GM23338 (cell line): ENCODE measurements around the gene ATP2A3. TPM values are rescaled to one million over a fixed set of nuclear protein-coding genes. Genes with fewer than 3 reads are reported as not detected.

ENCODE experiments used
- ATAC-seq: fragments of 200-7000 bp; cut with Tn5 transposase; 3 replicates; pipeline ENCODE4 v1.9.1; 2020
- DNase-seq: peaks from one replicate; pipeline ENCODE4 v3.0.0-alpha.2; 2015; ENCODE audit warnings: low spot score
- H2AFZ ChIP-seq: fragments of 200-600 bp; sonication (generic); 2 replicates; pipeline ENCODE4 v1.8.0; 2016; ENCODE audit warnings: antibody characterized with exemption, mild to moderate bottlenecking, moderate library complexity
- H3F3A ChIP-seq: fragments of 200-600 bp; sonication (generic); replicated peaks from 2 replicates; pipeline ENCODE4 v1.8.0; 2017; ENCODE audit warnings: antibody characterized with exemption, mixed run types, low read depth
- H3K27ac ChIP-seq: fragments of 200-600 bp; sonication (generic); 2 replicates; pipeline ENCODE4 v1.6.1; 2016; ENCODE audit warnings: low read depth
- H3K27me3 ChIP-seq: fragments of 200-600 bp; sonication (generic); 2 replicates; pipeline ENCODE4 v1.8.0; 2016; ENCODE audit warnings: mild to moderate bottlenecking, mixed run types, moderate library complexity; ENCODE audit not compliant: insufficient read depth
- H3K36me3 ChIP-seq: fragments of 200-600 bp; sonication (generic); 2 replicates; pipeline ENCODE4 v1.8.0; 2016; ENCODE audit warnings: mild to moderate bottlenecking; ENCODE audit not compliant: insufficient read depth
- H3K4me1 ChIP-seq: fragments of 200-600 bp; sonication (generic); 2 replicates; pipeline ENCODE4 v1.8.0; 2016; ENCODE audit warnings: mild to moderate bottlenecking, moderate library complexity; ENCODE audit not compliant: insufficient read depth
- H3K4me2 ChIP-seq: fragments of 200-600 bp; sonication (generic); 2 replicates; pipeline ENCODE4 v1.7.1; 2017; ENCODE audit warnings: mixed run types
- H3K4me3 ChIP-seq: fragments of 200-600 bp; sonication (generic); 2 replicates; pipeline ENCODE4 v1.6.1; 2016; ENCODE audit warnings: mixed run types
- H3K79me2 ChIP-seq: fragments of 200-600 bp; sonication (generic); replicated peaks from 2 replicates; pipeline ENCODE4 v1.8.0; 2017; ENCODE audit warnings: mild to moderate bottlenecking; ENCODE audit not compliant: insufficient read depth
- H3K9me2 ChIP-seq: fragments of 200-600 bp; sonication (generic); 2 replicates; pipeline ENCODE4 v1.8.0; 2017; ENCODE audit not compliant: insufficient read depth
- H4K20me1 ChIP-seq: fragments of 200-600 bp; sonication (generic); replicated peaks from 2 replicates; pipeline ENCODE4 v1.8.0; 2017; ENCODE audit warnings: mild to moderate bottlenecking; ENCODE audit not compliant: insufficient read depth
- H3K27ac Mint-ChIP-seq: 2 replicates; pipeline ENCODE4 v1.8.0; 2020; ENCODE audit warnings: inconsistent platforms, mild to moderate bottlenecking, moderate library complexity, mixed read lengths
- H3K27me3 Mint-ChIP-seq: 3 replicates; pipeline ENCODE4 v1.8.0; 2022; ENCODE audit warnings: low read depth, mild to moderate bottlenecking, moderate library complexity, mixed read lengths, inconsistent platforms; ENCODE audit not compliant: insufficient read depth, poor library complexity
- H3K36me3 Mint-ChIP-seq: 3 replicates; pipeline ENCODE4 v1.8.0; 2021; ENCODE audit warnings: low read depth, mild to moderate bottlenecking, inconsistent platforms, moderate library complexity, mixed read lengths
- H3K4me1 Mint-ChIP-seq: 3 replicates; pipeline ENCODE4 v1.8.0; 2020; ENCODE audit warnings: mild to moderate bottlenecking, inconsistent platforms, mixed read lengths
- H3K4me3 Mint-ChIP-seq: 3 replicates; pipeline ENCODE4 v1.8.0; 2021; ENCODE audit warnings: moderate library complexity, mild to moderate bottlenecking, inconsistent platforms, mixed read lengths
- H3K9me3 Mint-ChIP-seq: 3 replicates; pipeline ENCODE4 v1.8.0; 2020; ENCODE audit warnings: moderate library complexity, mild to moderate bottlenecking, inconsistent platforms, mixed read lengths
- CREB1 ChIP-seq: fragments of 250-450 bp; sonication (Bioruptor Pico); IDR thresholded peaks from 2 replicates; pipeline ENCODE4 v1.5.0; 2020; ENCODE audit warnings: low read depth, mild to moderate bottlenecking, moderate library complexity
- EZH2 ChIP-seq: fragments of 200-600 bp; sonication (generic); IDR thresholded peaks from one replicate; pipeline ENCODE4 v1.8.0; 2017; ENCODE audit warnings: antibody characterized with exemption, mild to moderate bottlenecking, low read depth; ENCODE audit not compliant: unreplicated experiment
- EZH2phosphoT487 ChIP-seq: fragments of 200-600 bp; sonication (generic); IDR thresholded peaks from one replicate; pipeline ENCODE4 v1.8.1; 2018; ENCODE audit warnings: antibody characterized with exemption; ENCODE audit not compliant: unreplicated experiment
- NANOG ChIP-seq: IDR thresholded peaks from 2 replicates; pipeline ENCODE4 v1.6.1; 2016; ENCODE audit warnings: antibody characterized with exemption, borderline replicate concordance
- POLR2AphosphoS5 ChIP-seq: IDR thresholded peaks from 2 replicates; pipeline ENCODE4 v1.6.1; 2016; ENCODE audit warnings: antibody characterized with exemption, low read depth
- STAT1 ChIP-seq: IDR thresholded peaks from one replicate; pipeline ENCODE4 v1.6.1; 2016; ENCODE audit warnings: antibody characterized with exemption; ENCODE audit not compliant: unreplicated experiment
- ZNF114 ChIP-seq: fragments of 250-450 bp; sonication (Bioruptor Pico); IDR thresholded peaks from 2 replicates; pipeline ENCODE4 v1.5.0; 2020; ENCODE audit warnings: mild to moderate bottlenecking, moderate library complexity
- ZNF331 ChIP-seq: fragments of 250-450 bp; sonication (Bioruptor Pico); IDR thresholded peaks from 2 replicates; pipeline ENCODE4 v1.5.0; 2020; ENCODE audit warnings: low read depth, mild to moderate bottlenecking, moderate library complexity
- polyA plus RNA-seq: library from polyadenylated mRNA; unstranded; fragments of >200 nt; fragmentation: Nextera tagmentation; extraction: Ambion mirVana; gene quantifications from 2 replicates; pipeline ENCODE4 v1.2.1, GENCODE V29; 2016
- total RNA-seq: library from RNA; depleted of rRNA; stranded (reverse); fragments of >200 nt; shearing (Covaris generic); gene quantifications from 2 replicates; pipeline ENCODE4 v1.2.3, GENCODE V29; 2014
- TF ChIP-seq, protein P1 (sequence below): fragments of 250-450 bp; sonication (Bioruptor Pico); IDR thresholded peaks from 2 replicates; pipeline ENCODE4 v1.5.0; 2020; ENCODE audit warnings: mild to moderate bottlenecking, moderate library complexity
- TF ChIP-seq, protein P2 (sequence below): IDR thresholded peaks from 2 replicates; pipeline ENCODE4 v1.6.1; 2016; ENCODE audit warnings: antibody characterized with exemption

ATP2A3 gene
- total and polyA plus RNA-seq, 2 experiments from 2014 or later, result 9.6 to 35.2 TPM

DNA sequence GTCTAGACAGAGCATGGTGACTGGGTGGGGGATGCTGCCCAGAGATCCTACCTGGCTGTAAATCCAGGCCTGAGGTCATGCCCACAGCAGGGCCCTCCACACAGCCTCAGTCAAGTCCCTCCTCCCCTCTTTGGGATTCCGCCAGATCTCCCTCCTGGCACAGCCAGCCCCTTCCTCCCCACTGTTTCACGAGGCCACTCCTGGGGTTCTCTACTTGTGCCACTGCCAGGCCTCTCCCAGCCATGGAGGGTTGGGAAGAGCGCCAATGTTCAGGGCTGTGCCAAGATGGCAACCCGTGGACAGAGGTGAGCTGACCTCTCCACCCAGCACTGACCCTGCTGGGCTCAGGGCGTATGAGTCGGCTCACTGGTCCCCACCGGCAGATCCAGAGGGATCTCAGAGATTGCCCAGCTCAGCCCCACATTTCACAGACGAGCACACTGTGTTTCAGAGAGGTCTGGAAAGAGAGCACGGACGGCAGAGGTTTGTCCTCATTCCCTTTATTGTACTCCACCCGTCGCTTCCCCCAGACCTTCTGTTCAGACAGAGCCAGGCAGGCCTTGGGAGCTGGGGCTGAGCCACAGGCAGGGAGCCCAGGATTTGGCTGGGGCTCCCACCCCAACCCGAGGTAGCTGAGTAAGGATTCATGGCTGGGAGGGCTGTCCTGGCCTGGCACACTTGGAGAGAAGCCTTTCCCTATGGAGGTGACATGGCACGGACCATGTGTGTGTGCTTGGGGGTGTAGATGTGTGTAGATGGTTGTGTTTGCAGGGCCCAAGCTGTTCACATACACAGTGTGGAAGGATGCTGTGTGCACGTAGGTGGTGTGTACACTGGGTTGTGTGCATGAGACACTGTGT is 67.9 kb downstream of the ATP2A3 start:
- H3K4me1 Mint-ChIP-seq, result peaks cover 16% of the 10 kb centered on the region
- H3K9me2 ChIP-seq, result no peaks in the 10 kb centered on the region
- H3K36me3 Mint-ChIP-seq, result no peaks in the 10 kb centered on the region; the same call in 2 of the 3 replicates
- no peak overlapping the region for H3K4me3 Mint-ChIP-seq
- peaks cover 3% of the 10 kb centered on the region; the same call in 1 of the 3 replicates for H3K9me3 Mint-ChIP-seq
- H3F3A ChIP-seq, result peaks cover 8% of the 10 kb centered on the region; the same call in 1 of the 2 replicates
- no peak overlapping the region for H3K27ac Mint-ChIP-seq
- no peak for DNase-seq
- peaks cover 22% of the 10 kb centered on the region for H3K27me3 Mint-ChIP-seq
- ATAC-seq, result no peak
- no peak overlapping the region for H2AFZ ChIP-seq
- no peaks in the 10 kb centered on the region for H3K79me2 ChIP-seq
- H3K4me2 ChIP-seq, result no peak overlapping the region
- no peak overlapping the region for H3K27ac ChIP-seq
- H4K20me1 ChIP-seq, result no peaks in the 10 kb centered on the region
- H3K27me3 ChIP-seq, result no peaks in the 10 kb centered on the region
- H3K36me3 ChIP-seq, result no peaks in the 10 kb centered on the region
- no peak for TF ChIP-seq EZH2phosphoT487
- TF ChIP-seq, protein P1, sequence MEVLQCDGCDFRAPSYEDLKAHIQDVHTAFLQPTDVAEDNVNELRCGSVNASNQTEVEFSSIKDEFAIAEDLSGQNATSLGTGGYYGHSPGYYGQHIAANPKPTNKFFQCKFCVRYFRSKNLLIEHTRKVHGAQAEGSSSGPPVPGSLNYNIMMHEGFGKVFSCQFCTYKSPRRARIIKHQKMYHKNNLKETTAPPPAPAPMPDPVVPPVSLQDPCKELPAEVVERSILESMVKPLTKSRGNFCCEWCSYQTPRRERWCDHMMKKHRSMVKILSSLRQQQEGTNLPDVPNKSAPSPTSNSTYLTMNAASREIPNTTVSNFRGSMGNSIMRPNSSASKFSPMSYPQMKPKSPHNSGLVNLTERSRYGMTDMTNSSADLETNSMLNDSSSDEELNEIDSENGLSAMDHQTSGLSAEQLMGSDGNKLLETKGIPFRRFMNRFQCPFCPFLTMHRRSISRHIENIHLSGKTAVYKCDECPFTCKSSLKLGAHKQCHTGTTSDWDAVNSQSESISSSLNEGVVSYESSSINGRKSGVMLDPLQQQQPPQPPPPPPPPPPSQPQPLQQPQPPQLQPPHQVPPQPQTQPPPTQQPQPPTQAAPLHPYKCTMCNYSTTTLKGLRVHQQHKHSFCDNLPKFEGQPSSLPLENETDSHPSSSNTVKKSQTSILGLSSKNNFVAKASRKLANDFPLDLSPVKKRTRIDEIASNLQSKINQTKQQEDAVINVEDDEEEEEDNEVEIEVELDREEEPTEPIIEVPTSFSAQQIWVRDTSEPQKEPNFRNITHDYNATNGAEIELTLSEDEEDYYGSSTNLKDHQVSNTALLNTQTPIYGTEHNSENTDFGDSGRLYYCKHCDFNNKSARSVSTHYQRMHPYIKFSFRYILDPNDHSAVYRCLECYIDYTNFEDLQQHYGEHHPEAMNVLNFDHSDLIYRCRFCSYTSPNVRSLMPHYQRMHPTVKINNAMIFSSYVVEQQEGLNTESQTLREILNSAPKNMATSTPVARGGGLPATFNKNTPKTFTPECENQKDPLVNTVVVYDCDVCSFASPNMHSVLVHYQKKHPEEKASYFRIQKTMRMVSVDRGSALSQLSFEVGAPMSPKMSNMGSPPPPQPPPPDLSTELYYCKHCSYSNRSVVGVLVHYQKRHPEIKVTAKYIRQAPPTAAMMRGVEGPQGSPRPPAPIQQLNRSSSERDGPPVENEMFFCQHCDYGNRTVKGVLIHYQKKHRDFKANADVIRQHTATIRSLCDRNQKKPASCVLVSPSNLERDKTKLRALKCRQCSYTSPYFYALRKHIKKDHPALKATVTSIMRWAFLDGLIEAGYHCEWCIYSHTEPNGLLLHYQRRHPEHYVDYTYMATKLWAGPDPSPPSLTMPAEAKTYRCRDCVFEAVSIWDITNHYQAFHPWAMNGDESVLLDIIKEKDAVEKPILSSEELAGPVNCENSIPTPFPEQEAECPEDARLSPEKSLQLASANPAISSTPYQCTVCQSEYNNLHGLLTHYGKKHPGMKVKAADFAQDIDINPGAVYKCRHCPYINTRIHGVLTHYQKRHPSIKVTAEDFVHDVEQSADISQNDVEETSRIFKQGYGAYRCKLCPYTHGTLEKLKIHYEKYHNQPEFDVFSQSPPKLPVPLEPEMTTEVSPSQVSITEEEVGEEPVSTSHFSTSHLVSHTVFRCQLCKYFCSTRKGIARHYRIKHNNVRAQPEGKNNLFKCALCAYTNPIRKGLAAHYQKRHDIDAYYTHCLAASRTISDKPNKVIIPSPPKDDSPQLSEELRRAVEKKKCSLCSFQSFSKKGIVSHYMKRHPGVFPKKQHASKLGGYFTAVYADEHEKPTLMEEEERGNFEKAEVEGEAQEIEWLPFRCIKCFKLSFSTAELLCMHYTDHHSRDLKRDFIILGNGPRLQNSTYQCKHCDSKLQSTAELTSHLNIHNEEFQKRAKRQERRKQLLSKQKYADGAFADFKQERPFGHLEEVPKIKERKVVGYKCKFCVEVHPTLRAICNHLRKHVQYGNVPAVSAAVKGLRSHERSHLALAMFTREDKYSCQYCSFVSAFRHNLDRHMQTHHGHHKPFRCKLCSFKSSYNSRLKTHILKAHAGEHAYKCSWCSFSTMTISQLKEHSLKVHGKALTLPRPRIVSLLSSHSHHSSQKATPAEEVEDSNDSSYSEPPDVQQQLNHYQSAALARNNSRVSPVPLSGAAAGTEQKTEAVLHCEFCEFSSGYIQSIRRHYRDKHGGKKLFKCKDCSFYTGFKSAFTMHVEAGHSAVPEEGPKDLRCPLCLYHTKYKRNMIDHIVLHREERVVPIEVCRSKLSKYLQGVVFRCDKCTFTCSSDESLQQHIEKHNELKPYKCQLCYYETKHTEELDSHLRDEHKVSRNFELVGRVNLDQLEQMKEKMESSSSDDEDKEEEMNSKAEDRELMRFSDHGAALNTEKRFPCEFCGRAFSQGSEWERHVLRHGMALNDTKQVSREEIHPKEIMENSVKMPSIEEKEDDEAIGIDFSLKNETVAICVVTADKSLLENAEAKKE, result no peak
- TF ChIP-seq ZNF331 (CRISPR knock-in tag), result no peak
- TF ChIP-seq EZH2, result no peak
- H3K4me3 ChIP-seq, result no peak overlapping the region
- peaks cover 11% of the 10 kb centered on the region for H3K4me1 ChIP-seq

DNA sequence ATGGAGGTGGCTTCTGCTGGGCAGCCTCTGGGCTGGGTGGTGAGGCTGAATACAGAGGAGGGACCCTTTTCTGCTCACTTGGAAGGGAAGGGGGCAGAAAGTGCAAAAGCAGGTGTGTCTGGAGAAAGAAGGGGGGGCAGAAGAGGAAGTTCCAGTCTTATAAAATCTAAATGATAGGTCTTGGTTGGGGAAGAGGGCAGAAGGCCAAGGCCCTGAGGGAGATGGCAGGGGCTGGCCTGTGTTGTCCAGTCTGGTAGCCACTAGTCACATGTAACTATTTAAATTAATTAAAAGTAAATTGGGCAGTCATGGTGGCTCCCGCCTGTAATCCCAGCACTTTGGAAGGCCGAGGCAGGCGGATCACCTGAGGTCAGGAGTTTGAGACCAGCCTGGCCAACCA is 68.9 kb downstream of the ATP2A3 start:
- peaks cover 3% of the 10 kb centered on the region; the same call in 1 of the 3 replicates for H3K9me3 Mint-ChIP-seq
- no peak overlapping the region for H3K27ac Mint-ChIP-seq
- DNase-seq (no peak), ATAC-seq (no peak)
- no peak overlapping the region for H3K27ac ChIP-seq
- no peaks in the 10 kb centered on the region for H3K36me3 ChIP-seq
- no peaks in the 10 kb centered on the region; the same call in 2 of the 3 replicates for H3K36me3 Mint-ChIP-seq
- H2AFZ ChIP-seq, result no peak overlapping the region
- no peaks in the 10 kb centered on the region for H3K27me3 ChIP-seq
- no peaks in the 10 kb centered on the region for H4K20me1 ChIP-seq
- no peak overlapping the region for H3K4me3 Mint-ChIP-seq
- no peaks in the 10 kb centered on the region for H3K9me2 ChIP-seq
- peaks cover 24% of the 10 kb centered on the region for H3K27me3 Mint-ChIP-seq
- H3K4me1 Mint-ChIP-seq, result peaks cover 26% of the 10 kb centered on the region
- peaks cover 21% of the 10 kb centered on the region for H3K4me1 ChIP-seq
- H3K79me2 ChIP-seq, result 0 out of 2 replicates have a peak, but pooled peaks cover 4% of the 10 kb centered on the region
- no peak overlapping the region for H3K4me3 ChIP-seq
- peaks cover 11% of the 10 kb centered on the region; the same call in 1 of the 2 replicates for H3F3A ChIP-seq
- H3K4me2 ChIP-seq, result no peak overlapping the region
- no peak for TF ChIP-seq EZH2
- no peak for TF ChIP-seq ZNF331 (CRISPR knock-in tag)
- no peak for TF ChIP-seq CREB1
- TF ChIP-seq NANOG, result no peak
- TF ChIP-seq, protein P2, sequence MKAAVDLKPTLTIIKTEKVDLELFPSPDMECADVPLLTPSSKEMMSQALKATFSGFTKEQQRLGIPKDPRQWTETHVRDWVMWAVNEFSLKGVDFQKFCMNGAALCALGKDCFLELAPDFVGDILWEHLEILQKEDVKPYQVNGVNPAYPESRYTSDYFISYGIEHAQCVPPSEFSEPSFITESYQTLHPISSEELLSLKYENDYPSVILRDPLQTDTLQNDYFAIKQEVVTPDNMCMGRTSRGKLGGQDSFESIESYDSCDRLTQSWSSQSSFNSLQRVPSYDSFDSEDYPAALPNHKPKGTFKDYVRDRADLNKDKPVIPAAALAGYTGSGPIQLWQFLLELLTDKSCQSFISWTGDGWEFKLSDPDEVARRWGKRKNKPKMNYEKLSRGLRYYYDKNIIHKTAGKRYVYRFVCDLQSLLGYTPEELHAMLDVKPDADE, result no peak
- TF ChIP-seq STAT1, result no peak
- TF ChIP-seq POLR2AphosphoS5, result no peak
- no peak for TF ChIP-seq ZNF114
